ENCODE results near the gene TRIM52.

TRIM52 gene

GRCh38 chr5:181237729-181238385 lies 23.1 kb downstream of the TRIM52 start:
- TF ChIP-seq CTCF (IDR thresholded peaks at IDR 0.05; ENCODE audit: extremely low read depth, missing control alignments) = no peak
- no peak for DNase-seq (ENCODE audit: low spot score)

- TF ChIP-seq CTCF (IDR thresholded peaks at IDR 0.05; ENCODE audit: extremely low read depth, missing control alignments) = no peak
- no peak for DNase-seq (ENCODE audit: low spot score)
These were observed 23.8 kb downstream of the TRIM52 start for GRCh38 chr5:181236954-181237641.

- TF ChIP-seq CTCF (IDR thresholded peaks at IDR 0.05; ENCODE audit: extremely low read depth, missing control alignments) = no peak
- DNase-seq (ENCODE audit: low spot score) = no peak
These were observed 24.5 kb downstream of the TRIM52 start for GRCh38 chr5:181236471-181236870.

GRCh38 chr5:181235689-181236366 lies 25.1 kb downstream of the TRIM52 start:
- no peak for TF ChIP-seq CTCF (IDR thresholded peaks at IDR 0.05; ENCODE audit: extremely low read depth, missing control alignments)
- no peak for DNase-seq (ENCODE audit: low spot score)

- no peak for TF ChIP-seq CTCF (IDR thresholded peaks at IDR 0.05; ENCODE audit: extremely low read depth, missing control alignments)
- DNase-seq (ENCODE audit: low spot score) = no peak
These were observed 25.6 kb downstream of the TRIM52 start for GRCh38 chr5:181235323-181235688.

- TF ChIP-seq CTCF (IDR thresholded peaks at IDR 0.05; ENCODE audit: extremely low read depth, missing control alignments) = no peak
- DNase-seq (ENCODE audit: low spot score) = no peak
These were observed 26.3 kb downstream of the TRIM52 start for GRCh38 chr5:181234455-181235306.
